GM10847 (cell line): ENCODE results near the gene LRP1B.

Source experiments
- POLR2A ChIP-seq: IDR thresholded peaks from 2 replicates; pipeline ENCODE4 v1.6.1; 2011; ENCODE audit not compliant: insufficient read length; ENCODE audit errors: extremely low read depth

The LRP1B gene

GRCh38 chr2:142025394-142025793 is 105.4 kb downstream of the LRP1B start:
- no peak for TF ChIP-seq POLR2A

DNA sequence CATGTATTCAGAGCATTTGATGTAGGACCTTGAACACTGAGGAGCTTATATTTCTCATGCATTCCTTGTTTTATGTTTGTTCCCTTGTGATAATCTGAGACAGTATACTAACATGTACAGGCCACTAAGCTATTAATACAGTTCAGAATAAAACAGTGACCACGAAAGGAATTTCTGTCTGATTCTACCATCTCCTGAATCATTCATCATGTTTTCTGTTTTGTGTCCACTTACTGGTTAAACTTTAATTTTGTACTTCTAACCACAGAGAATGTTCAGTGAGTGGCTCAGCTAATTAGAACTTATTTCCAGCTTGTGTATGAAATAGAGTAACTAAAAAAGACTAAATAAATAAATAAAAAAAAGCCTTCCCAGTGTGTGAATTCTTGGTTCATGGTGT is 110.4 kb downstream of the LRP1B start:
- TF ChIP-seq POLR2A, result no peak

GRCh38 chr2:142014536-142014935 is 116.3 kb downstream of the LRP1B start:
- no peak for TF ChIP-seq POLR2A

- no peak for TF ChIP-seq POLR2A
Observed at GRCh38 chr2:142012797-142013196, 118.0 kb downstream of the LRP1B start.

DNA sequence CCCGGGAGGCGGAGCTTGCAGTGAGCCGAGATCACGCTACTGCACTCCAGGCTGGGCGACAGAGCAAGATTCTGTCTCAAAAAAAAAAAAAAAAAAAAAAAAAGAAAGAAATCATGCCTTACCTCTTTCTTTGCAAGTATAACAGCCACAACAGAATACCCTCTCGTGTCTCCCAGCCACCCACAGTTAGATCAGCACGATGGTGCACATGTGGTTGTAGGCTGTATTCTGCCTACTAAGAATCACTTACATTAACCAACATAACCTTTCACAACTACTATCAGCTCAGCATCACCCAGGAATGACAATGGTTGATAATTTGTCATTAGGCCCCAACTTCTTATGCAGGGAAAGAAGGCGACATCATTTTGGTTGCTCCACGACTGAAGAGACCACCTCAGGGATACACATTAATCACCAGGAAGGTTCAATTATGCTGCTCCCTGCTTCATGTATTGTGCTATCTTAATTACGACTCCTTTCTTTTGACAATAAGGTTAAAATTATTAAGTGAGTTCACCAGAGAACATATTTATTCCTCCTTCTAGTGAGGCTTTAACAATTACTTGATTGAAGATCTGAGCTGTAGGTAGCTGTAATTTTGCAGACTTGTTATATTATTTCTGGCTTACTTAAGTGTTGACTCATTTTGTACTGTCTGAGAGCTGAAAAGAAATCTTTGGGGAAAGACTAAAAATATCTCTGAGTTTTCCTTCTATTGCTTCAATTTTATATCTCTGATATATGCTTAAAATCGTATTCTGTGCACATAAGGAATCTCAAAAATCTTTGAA is 120.1 kb downstream of the LRP1B start:
- TF ChIP-seq POLR2A, result no peak

- no peak for TF ChIP-seq POLR2A
Observed at GRCh38 chr2:142008135-142008744, 122.6 kb downstream of the LRP1B start.

- no peak for TF ChIP-seq POLR2A
Observed at GRCh38 chr2:141994066-141994465, 136.8 kb downstream of the LRP1B start.

GRCh38 chr2:141992695-141993094 is 138.1 kb downstream of the LRP1B start:
- TF ChIP-seq POLR2A, result no peak

- TF ChIP-seq POLR2A, result no peak
Observed at GRCh38 chr2:141968433-141968832, 162.4 kb downstream of the LRP1B start.

DNA sequence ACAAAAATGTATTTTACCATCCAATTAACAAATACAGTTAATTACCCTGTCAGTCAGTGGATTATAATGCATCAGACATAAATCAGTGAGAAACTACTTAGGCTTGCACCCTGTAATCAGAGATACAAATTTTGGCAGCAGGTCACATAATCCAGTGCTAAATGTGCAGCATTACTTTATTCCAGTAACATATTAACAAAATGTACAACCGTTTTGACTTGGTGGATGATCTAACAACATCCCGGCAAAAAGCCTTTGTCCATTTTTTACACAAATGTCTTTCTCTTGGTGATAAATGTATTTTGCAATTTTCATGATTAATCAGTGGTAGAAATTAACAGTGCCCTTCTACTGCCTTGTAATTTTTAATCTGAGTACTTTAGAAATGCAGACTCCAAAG is 162.8 kb downstream of the LRP1B start:
- no peak for TF ChIP-seq POLR2A

DNA sequence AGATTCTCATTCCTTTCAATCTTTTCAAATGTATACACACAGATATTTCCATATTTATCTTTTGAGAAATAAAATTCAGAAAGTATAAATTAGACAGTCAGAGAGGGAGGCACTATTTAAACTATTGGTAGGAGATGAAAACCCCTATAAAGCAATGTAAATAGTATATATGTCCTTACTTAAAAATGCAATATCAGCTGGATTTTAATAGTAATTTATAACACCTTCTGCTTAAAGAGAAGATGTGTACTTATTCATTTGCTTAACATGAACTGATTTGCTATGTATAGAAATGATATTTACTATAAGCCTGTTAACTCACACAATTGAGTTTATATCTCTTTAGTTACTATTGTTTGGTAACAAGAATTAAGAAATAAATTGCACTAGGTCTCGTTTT is 163.3 kb downstream of the LRP1B start:
- TF ChIP-seq POLR2A, result no peak

GRCh38 chr2:141959941-141960340 is 170.9 kb downstream of the LRP1B start:
- TF ChIP-seq POLR2A, result no peak

- no peak for TF ChIP-seq POLR2A
Observed at GRCh38 chr2:141959016-141959415, 171.8 kb downstream of the LRP1B start.

DNA sequence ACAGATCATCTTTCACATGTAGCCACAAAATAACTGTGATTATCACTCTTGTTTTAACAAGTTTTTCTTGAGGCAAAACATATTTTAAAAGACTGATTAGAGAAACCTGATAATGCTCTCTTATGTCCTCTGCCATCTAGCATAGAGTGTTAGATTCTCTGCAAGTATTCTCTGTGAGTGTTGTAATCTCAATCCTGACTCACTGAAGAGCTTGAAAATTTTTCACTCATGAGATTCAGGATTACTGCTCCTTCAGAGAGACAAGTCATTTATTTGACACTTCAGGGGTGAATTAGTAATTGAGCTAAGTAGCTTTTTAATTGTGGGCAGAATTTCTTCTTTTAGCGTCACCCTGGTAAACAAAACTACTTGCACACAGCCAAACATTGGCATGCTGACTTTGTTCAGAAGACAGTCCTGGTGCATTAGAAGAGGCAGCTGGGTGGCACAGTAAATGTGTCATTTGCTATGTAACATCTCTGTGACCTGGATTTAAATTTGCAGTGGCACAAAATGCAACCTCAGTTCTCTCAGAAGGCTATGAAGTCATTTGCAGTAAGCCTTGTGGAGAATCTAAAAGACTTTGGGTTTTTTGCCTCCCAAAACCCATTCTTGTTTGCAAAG is 172.9 kb downstream of the LRP1B start:
- no peak for TF ChIP-seq POLR2A

DNA sequence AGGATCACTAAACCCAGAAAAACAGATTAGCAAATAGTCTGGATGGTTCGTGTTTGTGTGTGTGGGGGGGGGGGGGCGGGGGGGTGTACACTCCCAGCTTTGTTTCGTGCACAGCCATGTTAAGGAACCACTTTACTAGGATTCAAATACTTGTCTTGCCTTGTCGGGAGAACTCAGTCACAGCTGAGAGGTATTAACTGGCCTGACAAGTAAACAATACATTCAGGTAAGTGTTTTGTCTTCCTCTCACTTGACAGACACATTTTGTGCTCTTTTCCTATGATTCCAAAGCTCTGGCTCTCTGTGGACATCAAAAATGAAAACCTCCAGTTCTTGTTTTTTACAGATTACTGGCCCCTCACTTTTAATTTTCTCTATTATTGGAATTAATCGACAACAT is 173.5 kb downstream of the LRP1B start:
- no peak for TF ChIP-seq POLR2A

GRCh38 chr2:141947396-141948114 is 183.3 kb downstream of the LRP1B start:
- no peak for TF ChIP-seq POLR2A
